GM12873 (cell line): ENCODE results near the gene INTS12.

Experiments
- TF ChIP-seq, protein P1 (sequence below): IDR thresholded peaks from 2 replicates; pipeline ENCODE4 v1.5.1; 2012; ENCODE audit warnings: low read depth, mild to moderate bottlenecking, moderate library complexity, low read length, control low read depth; ENCODE audit not compliant: insufficient read depth; ENCODE audit errors: missing control alignments

INTS12 gene

GRCh38 chr4:105657117-105657765 lies 51.2 kb downstream of the INTS12 start:
- TF ChIP-seq, protein P1, sequence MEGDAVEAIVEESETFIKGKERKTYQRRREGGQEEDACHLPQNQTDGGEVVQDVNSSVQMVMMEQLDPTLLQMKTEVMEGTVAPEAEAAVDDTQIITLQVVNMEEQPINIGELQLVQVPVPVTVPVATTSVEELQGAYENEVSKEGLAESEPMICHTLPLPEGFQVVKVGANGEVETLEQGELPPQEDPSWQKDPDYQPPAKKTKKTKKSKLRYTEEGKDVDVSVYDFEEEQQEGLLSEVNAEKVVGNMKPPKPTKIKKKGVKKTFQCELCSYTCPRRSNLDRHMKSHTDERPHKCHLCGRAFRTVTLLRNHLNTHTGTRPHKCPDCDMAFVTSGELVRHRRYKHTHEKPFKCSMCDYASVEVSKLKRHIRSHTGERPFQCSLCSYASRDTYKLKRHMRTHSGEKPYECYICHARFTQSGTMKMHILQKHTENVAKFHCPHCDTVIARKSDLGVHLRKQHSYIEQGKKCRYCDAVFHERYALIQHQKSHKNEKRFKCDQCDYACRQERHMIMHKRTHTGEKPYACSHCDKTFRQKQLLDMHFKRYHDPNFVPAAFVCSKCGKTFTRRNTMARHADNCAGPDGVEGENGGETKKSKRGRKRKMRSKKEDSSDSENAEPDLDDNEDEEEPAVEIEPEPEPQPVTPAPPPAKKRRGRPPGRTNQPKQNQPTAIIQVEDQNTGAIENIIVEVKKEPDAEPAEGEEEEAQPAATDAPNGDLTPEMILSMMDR, result no peak

- TF ChIP-seq, protein P1, result no peak
Observed at GRCh38 chr4:105652286-105652888, 56.1 kb downstream of the INTS12 start.

- TF ChIP-seq, protein P1, result no peak
Observed at GRCh38 chr4:105651884-105652283, 56.6 kb downstream of the INTS12 start.

DNA sequence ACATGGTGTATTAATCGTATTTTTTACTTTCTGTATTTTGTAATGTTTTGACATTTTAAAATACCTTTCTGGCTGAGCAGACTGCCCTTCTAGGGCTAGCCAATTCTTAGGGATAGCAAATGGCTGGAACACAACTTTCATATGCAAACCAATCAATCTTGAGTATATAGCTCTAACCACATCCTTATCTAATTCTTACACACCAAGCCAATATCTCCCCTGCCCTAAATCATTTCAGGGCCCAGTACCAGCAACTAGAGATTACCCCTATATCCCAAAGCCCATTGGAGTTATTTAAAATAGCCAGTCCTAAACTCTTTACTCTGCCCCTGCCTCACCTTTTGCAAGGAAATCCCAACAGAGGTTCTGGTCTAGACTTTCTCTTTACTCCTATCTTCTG lies 58.3 kb downstream of the INTS12 start:
- TF ChIP-seq, protein P1, result no peak

GRCh38 chr4:105645440-105645839 lies 63.0 kb downstream of the INTS12 start:
- TF ChIP-seq, protein P1, result no peak

GRCh38 chr4:105644257-105644656 lies 64.2 kb downstream of the INTS12 start:
- TF ChIP-seq, protein P1, result no peak

DNA sequence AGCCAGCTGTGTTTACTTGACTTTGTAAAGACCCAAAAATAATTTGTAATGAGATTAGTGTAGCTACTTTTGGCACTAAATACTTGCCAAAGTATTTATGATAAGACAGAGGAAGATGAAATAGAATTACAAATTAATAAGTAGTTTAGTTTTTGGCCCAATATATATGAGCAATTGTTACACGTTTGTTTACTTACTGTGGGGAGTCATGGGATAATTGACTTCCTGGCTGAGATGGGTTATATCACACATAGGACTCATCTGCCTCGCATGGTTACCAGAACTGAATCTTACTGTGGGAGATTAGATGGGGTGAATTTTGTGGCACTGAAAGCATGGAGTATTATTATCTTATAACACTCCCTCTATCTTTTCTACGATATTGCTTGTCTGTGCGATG lies 66.6 kb downstream of the INTS12 start:
- TF ChIP-seq, protein P1, result no peak
